Endodermal cell (in vitro differentiated cells): ENCODE data around the gene SEH1L. TPM values are rescaled to one million over a fixed set of nuclear protein-coding genes. Genes with fewer than 3 reads are reported as not detected.

ENCODE experiments used
- DNase-seq: peaks from one replicate; pipeline ENCODE4 v3.0.0-alpha.2; 2017
- H3K27ac ChIP-seq: 2 replicates; pipeline ENCODE4 v1.5.1; 2013; ENCODE audit warnings: mild to moderate bottlenecking, low read depth, low read length, moderate library complexity
- H3K27me3 ChIP-seq: 2 replicates; pipeline ENCODE4 v1.6.1; 2013; ENCODE audit warnings: mild to moderate bottlenecking, low read length, moderate library complexity; ENCODE audit not compliant: insufficient read depth, control insufficient read depth, poor library complexity, severe bottlenecking
- H3K36me3 ChIP-seq: 2 replicates; pipeline ENCODE4 v1.7.0; 2013; ENCODE audit warnings: mild to moderate bottlenecking, low read length, moderate library complexity; ENCODE audit not compliant: control insufficient read depth, insufficient read depth
- H3K4me1 ChIP-seq: one replicate; pipeline ENCODE4 v1.7.0; 2013; ENCODE audit warnings: low read length; ENCODE audit not compliant: control insufficient read depth, insufficient read depth
- H3K4me3 ChIP-seq: 2 replicates; pipeline ENCODE4 v1.5.1; 2013; ENCODE audit warnings: mild to moderate bottlenecking, low read length, moderate library complexity
- H3K9ac ChIP-seq: 2 replicates; pipeline ENCODE4 v1.6.1; 2013; ENCODE audit warnings: mild to moderate bottlenecking, low read length, moderate library complexity; ENCODE audit not compliant: poor library complexity, severe bottlenecking; ENCODE audit errors: extremely low read depth
- H3K9me3 ChIP-seq: 2 replicates; pipeline ENCODE4 v1.6.1; 2013; ENCODE audit warnings: mild to moderate bottlenecking, low read length, moderate library complexity; ENCODE audit not compliant: control insufficient read depth
- H3K27ac Mint-ChIP-seq: 2 replicates; pipeline ENCODE4 v1.8.0; 2020; ENCODE audit warnings: mixed read lengths
- H3K27me3 Mint-ChIP-seq: 2 replicates; pipeline ENCODE4 v1.8.0; 2021; ENCODE audit warnings: mild to moderate bottlenecking, mixed read lengths; ENCODE audit not compliant: insufficient read depth
- H3K36me3 Mint-ChIP-seq: 2 replicates; pipeline ENCODE4 v1.8.0; 2020; ENCODE audit warnings: low read depth, mixed read lengths
- H3K4me1 Mint-ChIP-seq: 2 replicates; pipeline ENCODE4 v1.8.0; 2020; ENCODE audit warnings: mixed read lengths
- H3K4me3 Mint-ChIP-seq: 2 replicates; pipeline ENCODE4 v1.8.0; 2020; ENCODE audit warnings: mild to moderate bottlenecking, moderate library complexity, mixed read lengths
- H3K9me3 Mint-ChIP-seq: 2 replicates; pipeline ENCODE4 v1.8.0; 2020; ENCODE audit warnings: mild to moderate bottlenecking, mixed read lengths
- CTCF ChIP-seq: fragments of 200-600 bp; sonication (generic); conservative IDR thresholded peaks from 2 replicates; pipeline ENCODE4 v1.5.0; 2021; ENCODE audit warnings: antibody characterized with exemption, mild to moderate bottlenecking
- WGBS, 2 experiments: methylation state at CpG; one replicate each; pipeline versions ENCODE4 v1.1.5 to v1.1.7; 2013; ENCODE audit warnings: missing lambda C conversion rate in 2 of 2, mixed read lengths in 1 of 2; ENCODE audit not compliant: insufficient coverage in 1 of 2, insufficient read length in 1 of 2; 5-methylcytosine and 5-hydroxymethylcytosine counted together
- total RNA-seq, 2 donors: library from RNA; stranded (reverse); fragmentation: NEBNext Ultra II Directional in 1 of 2; extraction: Animal tissue kit (Norgen Biotek cat#: 25700) in 1 of 2; gene quantifications; 2 replicates in 1 of 2; 3 replicates in 1 of 2; pipeline ENCODE4 v1.2.1, GENCODE V29; 2021

The SEH1L gene
- total RNA-seq, 2 donors from 2014 or later: 58.4 to 63.0 TPM

GRCh38 chr18:12944709-12945108, 3.1 kb upstream of the SEH1L start:
- Mint-ChIP-seq H3K4me1 (peaks cover 11% of the 10 kb centered on the region), H3K4me3 (no peak overlapping the region), H3K27me3 (peaks cover 2% of the 10 kb centered on the region), H3K9me3 (peaks cover 10% of the 10 kb centered on the region), H3K27ac (no peak overlapping the region), H3K36me3 (peaks cover 10% of the 10 kb centered on the region)
- Histone ChIP-seq H3K4me1 (peaks cover 5% of the 10 kb centered on the region), H3K9ac (no peak overlapping the region), H3K9me3 (peaks cover 9% of the 10 kb centered on the region), H3K36me3 (peaks cover 5% of the 10 kb centered on the region), H3K4me3 (no peak overlapping the region), H3K27me3 (no peaks in the 10 kb centered on the region), H3K27ac (no peak overlapping the region)
- no peak for TF ChIP-seq CTCF
- 84 to 96% methylated on average over 4 of the region's 4 CpGs for WGBS, 2 experiments
- DNase-seq: no peak

- H3K4me1 Mint-ChIP-seq: peaks cover 11% of the 10 kb centered on the region
- H3K27me3 Mint-ChIP-seq: peaks cover 2% of the 10 kb centered on the region
These were observed 1.1 kb upstream of the SEH1L start for GRCh38 chr18:12946549-12947284.

GRCh38 chr18:12948050-12948804, 416 bp downstream of the SEH1L start:
- peak overlapping the region; percentile 85 for H3K4me3 ChIP-seq
- peak; percentile 95 for DNase-seq
- no peak for TF ChIP-seq CTCF
- H3K27ac ChIP-seq: peak overlapping the region; percentile 97
- H3K27ac Mint-ChIP-seq: peak overlapping the region; percentile 96
- H3K9me3 ChIP-seq: peaks cover 10% of the 10 kb centered on the region
- H3K9ac ChIP-seq: peak overlapping the region; percentile 63
- peaks cover 5% of the 10 kb centered on the region for H3K4me1 ChIP-seq
- peaks cover 32% of the 10 kb centered on the region for H3K36me3 Mint-ChIP-seq
- H3K9me3 Mint-ChIP-seq: peaks cover 11% of the 10 kb centered on the region
- peaks cover 9% of the 10 kb centered on the region for H3K4me1 Mint-ChIP-seq
- H3K36me3 ChIP-seq: peaks cover 31% of the 10 kb centered on the region
- no peaks in the 10 kb centered on the region for H3K27me3 ChIP-seq
- peaks cover 2% of the 10 kb centered on the region for H3K27me3 Mint-ChIP-seq
- H3K4me3 Mint-ChIP-seq: peak overlapping the region; percentile 86
- WGBS, 2 experiments: 2 to 8% methylated on average over 22 to 81 of the region's 81 CpGs

More at GRCh38 chr18:12946549-12947284, 1.1 kb upstream of the SEH1L start:
- DNase-seq: peak; percentile 80
- Mint-ChIP-seq H3K9me3 (peaks cover 11% of the 10 kb centered on the region), H3K4me3 (peak overlapping the region; percentile 86), H3K27ac (peak overlapping the region; percentile 99), H3K36me3 (peaks cover 25% of the 10 kb centered on the region)
- peaks cover 10% of the 10 kb centered on the region for H3K9me3 ChIP-seq
- WGBS, 2 experiments: 6 to 9% methylated on average over 7 to 15 of the region's 15 CpGs
- H3K9ac ChIP-seq: peak overlapping the region; percentile 57
- H3K27ac ChIP-seq: peak overlapping the region; percentile 88
- peak overlapping the region; percentile 94 for H3K4me3 ChIP-seq
- H3K27me3 ChIP-seq: no peaks in the 10 kb centered on the region
- peaks cover 22% of the 10 kb centered on the region for H3K36me3 ChIP-seq
- H3K4me1 ChIP-seq: peaks cover 5% of the 10 kb centered on the region
- peak; percentile 25 for TF ChIP-seq CTCF
